HUDEP-2 (cell line): ENCODE measurements around the gene MRAP2.
A peak's percentile ranks its signal among the peaks of the same experiment; 100 is the strongest.
"Not testable (repeated sequence)": the region's sequence is repeated elsewhere in the genome, so short reads cannot be mapped to it uniquely, and the experiment has no call there.

Experiments used
- DNase-seq, 76 experiments: peaks; one replicate each; lab custom pipeline; 2025; ENCODE audit not compliant: unreplicated experiment in 76 of 76; lab: John Stamatoyannopoulos, UW

Gene MRAP2

DNA sequence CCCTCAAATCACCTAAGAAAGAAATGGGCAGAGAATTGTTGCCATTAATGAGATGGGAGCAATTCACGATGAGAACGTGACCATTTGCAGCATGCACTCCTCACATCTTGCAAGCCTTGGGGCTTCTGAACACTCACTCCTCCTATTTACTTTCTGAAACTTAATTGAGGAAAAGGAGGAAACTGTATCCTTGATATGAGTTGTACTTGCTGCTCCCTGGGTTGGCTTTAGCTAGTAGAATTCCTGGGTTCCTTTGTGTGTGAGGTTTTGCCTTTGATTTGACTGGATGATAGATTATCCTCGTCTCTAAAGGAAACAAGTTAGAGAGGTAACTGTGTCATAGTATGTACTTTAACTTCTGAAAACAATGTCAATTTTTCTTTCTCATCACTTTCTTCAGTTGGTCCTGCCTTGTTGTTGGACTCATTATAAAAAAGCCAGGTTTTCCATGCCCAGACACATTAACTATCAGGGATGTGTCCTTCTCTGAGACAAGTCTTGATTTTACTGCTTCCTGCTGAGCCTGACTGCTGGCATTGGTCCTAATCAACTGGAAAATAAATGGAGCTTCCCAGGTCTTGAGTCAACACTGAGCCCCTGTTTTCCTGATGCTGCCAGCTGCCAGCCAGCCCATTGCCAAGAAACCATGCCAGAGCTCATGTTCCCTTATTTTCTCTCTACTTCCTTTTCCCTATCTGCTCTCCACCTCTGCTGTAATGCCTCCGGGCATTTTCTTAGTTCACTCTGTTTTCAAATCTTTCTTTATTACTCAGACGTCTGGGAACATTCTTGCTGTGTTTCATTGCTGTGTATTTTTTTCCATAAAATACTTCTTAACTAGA is 6.0 kb upstream of the MRAP2 start:
- no peak for DNase-seq

DNA sequence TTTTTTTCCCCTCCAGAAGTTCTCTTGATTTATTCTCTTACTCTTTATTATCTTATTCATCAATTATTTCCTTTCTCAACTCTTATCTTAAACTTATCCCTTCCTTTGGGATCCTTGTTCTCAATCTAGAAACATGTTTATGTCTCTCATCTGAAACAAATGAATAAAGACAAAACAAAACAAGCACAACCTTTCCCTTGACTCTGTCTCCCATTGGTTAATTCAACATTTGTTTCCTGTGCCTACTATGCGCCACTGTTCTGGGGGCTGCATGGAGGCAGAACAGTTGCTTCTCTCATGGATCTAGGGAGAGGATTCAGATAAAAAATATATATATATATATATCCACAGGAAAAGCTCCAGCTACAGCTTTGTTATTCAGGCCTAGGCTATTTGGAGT is 5.2 kb upstream of the MRAP2 start:
- DNase-seq = no peak

GRCh38 chr6:84032000-84032399 is 1.6 kb upstream of the MRAP2 start:
- DNase-seq = not testable (repeated sequence)

- DNase-seq = peak in 1 of 76 experiments; percentile 11
Observed at GRCh38 chr6:84035484-84035883, 1.9 kb downstream of the MRAP2 start.

GRCh38 chr6:84037425-84038089 is 4.0 kb downstream of the MRAP2 start:
- no peak for DNase-seq

- DNase-seq = peak in 11 of 76 experiments; percentile 10 to 29 (median 23)
Observed at GRCh38 chr6:84042603-84043002, 9.0 kb downstream of the MRAP2 start.

GRCh38 chr6:84043555-84043954 is 10.0 kb downstream of the MRAP2 start:
- DNase-seq = no peak

DNA sequence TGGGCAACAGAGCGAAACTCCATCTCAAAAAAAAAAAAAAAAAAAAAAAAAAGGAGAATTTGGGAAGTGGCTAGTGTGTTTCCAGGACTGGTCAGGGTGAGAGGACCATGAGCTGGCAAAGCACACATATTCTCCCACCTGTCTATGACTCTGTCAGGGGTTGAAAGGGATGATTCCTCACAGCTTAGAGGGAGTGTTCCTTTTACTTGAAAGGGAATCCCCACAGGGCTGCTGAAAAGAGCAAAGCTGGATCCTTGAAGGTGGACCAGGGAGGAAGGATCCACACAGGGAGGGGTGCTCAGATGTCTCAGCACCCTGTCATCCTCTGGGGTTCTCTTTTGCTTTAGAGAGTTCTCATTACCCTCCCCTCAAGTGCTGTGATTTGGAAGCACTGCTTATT is 13.2 kb downstream of the MRAP2 start:
- no peak for DNase-seq

GRCh38 chr6:84048588-84048987 is 15.0 kb downstream of the MRAP2 start:
- DNase-seq = no peak

DNA sequence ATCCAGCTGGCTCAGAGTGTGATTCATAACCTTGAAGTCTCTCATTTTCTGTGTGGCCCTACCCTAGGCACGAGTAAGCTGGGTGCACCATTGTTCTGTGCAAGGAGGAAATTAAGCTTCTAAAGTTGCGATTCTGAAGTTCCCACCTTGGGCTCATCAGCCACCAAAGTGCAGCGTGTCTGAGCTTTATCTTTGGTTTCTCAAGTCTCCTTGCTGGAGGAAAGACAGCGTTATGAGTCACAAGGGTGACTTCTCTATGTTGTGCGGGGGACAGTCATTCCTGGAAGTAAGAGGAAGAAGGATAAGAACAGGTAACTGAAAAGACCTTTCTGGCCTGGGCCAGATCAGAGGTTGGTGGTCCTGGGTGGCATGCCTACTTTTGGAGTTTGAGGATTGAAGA is 16.8 kb downstream of the MRAP2 start:
- DNase-seq = peak in 1 of 76 experiments; percentile 20

DNA sequence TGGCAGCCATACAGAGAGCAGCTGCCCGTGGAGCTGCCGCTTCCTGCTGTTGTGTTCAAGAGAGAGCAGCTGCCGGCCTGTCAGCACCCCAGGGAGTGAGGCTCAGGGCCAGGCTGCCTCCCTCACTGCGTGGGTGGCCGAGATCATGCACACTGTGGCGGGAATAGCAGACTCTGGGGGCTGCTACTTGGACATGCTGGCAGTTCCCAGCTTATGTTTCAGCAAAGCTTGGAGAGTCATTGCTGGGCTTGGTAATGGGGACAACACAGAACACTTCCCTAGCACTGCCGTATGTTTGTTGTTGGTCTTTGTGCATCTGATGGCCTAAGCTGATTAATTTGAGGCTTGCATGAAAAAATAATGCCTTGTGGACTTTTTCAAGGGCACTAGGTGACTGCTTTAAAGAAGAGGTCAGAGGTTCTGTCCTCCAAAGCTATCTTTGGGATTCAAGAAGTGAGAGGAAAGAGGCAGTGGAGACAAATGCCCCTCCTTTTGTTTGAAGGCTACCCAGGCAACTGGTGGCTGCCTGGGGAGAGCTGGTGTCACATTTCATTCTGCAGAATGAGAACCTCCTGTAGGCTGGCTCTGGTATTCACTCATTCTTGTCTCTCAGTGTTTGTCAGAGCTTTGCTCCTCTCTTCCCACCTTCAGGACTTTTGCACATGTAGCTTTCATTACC is 18.8 kb downstream of the MRAP2 start:
- DNase-seq = peak in 4 of 76 experiments; percentile 12 to 31 (median 20)

- DNase-seq = no peak
Observed at GRCh38 chr6:84052883-84053241, 19.3 kb downstream of the MRAP2 start.

DNA sequence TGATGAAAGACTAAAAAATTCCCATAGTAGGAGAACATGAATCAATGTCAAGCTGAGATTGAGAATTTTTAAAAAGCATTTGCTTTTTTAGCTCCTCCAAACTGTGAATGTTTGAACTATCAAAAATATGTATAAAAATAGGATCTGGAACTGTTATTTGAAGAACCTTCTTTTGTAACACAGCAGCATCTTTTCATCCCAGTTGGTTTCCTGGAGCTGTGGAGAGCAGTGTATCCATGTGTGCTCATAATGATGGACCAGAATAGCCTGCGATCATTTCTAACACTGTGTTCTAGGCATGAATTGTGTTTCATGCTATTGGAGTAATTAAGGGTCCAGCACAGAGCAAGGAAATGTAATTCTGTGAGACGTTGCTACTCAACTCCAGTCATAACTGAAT is 22.1 kb downstream of the MRAP2 start:
- no peak for DNase-seq

DNA sequence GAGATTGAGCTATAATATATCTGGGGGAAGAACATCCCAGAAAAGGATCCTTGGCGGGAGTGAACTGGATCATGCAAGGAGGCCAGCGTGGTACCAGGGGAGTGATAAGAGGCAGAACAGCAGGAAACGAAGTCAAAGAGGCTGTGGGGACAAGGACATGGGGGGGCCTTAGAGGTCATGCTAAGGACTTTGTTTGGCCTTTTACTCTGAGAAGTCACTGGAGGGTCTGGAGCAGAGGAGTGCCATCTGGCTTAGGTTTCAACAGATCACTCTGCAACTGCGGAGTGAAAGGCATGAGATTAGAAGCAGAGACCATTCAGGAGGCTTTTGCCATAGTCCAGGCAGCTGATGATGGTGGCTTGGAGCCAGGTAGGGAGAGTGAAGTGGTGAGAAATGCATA is 24.3 kb downstream of the MRAP2 start:
- no peak for DNase-seq

- DNase-seq = peak in 20 of 76 experiments; percentile 17 to 60 (median 38)
Observed at GRCh38 chr6:84059082-84059481, 25.5 kb downstream of the MRAP2 start.

DNA sequence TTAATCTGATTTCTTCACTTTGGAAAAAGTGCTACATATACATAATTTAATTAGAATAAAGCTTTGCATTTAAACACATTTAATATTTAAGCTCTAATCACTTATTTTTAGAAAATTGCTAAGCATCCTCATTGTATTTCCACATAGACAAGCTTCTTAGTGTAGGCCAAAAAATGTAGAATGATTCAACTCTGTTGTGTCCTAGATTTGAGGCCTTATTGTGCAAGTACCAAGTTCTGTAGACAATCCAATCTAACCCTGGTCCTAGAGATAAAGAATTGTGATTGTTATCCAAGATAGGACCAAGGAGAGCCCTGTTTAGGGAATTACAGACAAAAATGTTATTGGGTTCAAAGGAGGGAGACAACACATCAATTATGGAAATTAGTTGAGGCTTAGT is 27.6 kb downstream of the MRAP2 start:
- DNase-seq = no peak

DNA sequence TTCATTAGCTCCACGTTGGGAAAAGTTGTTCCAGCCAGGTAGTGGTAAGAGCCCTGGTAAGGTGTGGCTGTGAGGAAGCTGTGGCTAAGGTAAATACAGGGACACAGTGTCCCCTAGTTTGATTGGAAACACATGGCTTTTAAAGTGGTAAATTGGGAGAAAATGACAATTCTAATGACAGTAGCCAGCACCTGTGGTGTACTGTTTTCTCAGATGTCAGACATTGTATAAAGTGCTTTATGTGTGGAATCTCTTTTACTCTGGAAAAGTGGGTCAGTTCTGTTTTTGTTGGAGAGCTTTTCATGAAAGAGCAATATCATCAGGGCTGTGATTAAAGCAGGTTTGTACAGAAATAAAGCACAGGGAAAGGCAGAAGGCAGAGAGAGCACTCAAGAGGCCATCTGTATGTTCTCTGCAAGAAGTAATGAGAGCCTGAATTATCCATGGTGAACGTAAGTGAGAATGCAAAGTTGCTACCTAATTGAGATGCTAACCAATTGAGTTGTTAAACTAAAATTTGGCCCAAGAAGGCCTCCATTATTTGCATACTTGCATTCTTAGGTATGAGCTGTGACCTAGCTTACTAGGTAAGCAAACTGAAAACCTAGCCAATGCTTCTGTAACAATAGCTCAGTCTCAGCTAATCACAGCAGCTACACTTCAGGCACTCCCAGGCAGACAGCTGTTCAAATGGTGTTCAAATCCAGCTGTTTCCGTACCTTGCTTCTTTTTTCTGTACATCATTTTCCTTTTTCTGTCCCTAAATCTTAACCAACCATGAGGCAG is 28.2 kb downstream of the MRAP2 start:
- DNase-seq = no peak

GRCh38 chr6:84062519-84063154 is 29.1 kb downstream of the MRAP2 start:
- DNase-seq = peak in 69 of 76 experiments; percentile 7 to 92 (median 62)

DNA sequence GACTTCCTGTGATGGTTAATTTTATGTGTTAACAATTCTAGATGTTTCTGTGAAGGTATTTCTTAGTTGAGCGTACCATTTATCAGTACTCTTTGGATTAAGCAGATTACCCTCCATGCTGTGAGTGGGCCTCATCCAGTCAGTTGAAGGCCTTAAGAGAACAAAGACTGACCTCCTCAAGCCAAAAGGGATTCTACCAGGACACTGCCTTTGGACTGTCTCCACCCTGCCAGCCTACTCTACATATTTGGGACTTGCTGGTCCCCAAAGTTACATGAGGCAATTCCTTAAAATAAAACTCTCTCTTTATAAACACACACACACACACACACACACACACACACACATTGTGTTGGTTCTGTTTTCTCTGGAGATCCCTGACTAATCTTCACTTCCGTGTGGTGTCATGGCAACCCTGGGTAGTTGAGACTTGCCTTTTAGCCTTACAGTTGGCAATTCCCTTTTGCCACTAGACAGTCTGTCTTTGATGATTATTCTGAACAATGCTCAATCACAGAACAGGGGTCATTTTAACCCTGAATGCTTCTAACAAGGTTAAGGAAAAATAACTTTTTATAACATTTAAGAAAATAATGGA is 32.2 kb downstream of the MRAP2 start:
- no peak for DNase-seq

- no peak for DNase-seq
Observed at GRCh38 chr6:84066536-84066935, 33.0 kb downstream of the MRAP2 start.
